ENCODE results near the gene NKX2-1. TPM values are rescaled to one million over a fixed set of nuclear protein-coding genes. Genes with fewer than 3 reads are reported as not detected.

NKX2-1 gene
- total RNA-seq, 2 experiments from 2014 or later = not detected

- no peak for ATAC-seq
- Mint-ChIP-seq H3K27me3 (peaks cover 17% of the 10 kb centered on the region), H3K9me3 (ENCODE audit: low read depth) (peaks cover 2% of the 10 kb centered on the region), H3K27ac (no peak overlapping the region), H3K36me3 (ENCODE audit: low read depth) (no peaks in the 10 kb centered on the region), H3K4me1 (no peaks in the 10 kb centered on the region), H3K4me3 (no peak overlapping the region)
- CTCF ChIA-PET = interaction anchor here (0.6 to 0.7 kb wide), 2 partner anchors 57 to 189 kb away, joined by 3 read pairs; no protein-coding TSS in a partner anchor
- DNase-seq = no peak
- POLR2A ChIA-PET = no interaction called here
- intact Hi-C loops (cut with DNase I, micrococcal nuclease) = no loop called here
These were observed 52.7 kb downstream of the NKX2-1 start for GRCh38 chr14:36467332-36467731.

Other genes starting within 250 kb of the NKX2-1 start
- 10 to 100 TPM; 32.8 to 33.0 TPM for gene MBIP, start 199.6 kb downstream of the NKX2-1 start, total RNA-seq
- gene NKX2-8, start 62.4 kb upstream of the NKX2-1 start, total RNA-seq = not detected
- not detected for gene PAX9, start 141.6 kb upstream of the NKX2-1 start, total RNA-seq